Colonic mucosa (tissue), 4 donors: ENCODE data around the gene PML. TPM values are rescaled to one million over a fixed set of nuclear protein-coding genes. Genes with fewer than 3 reads are reported as not detected.

Source experiments
- DNase-seq: peaks from one replicate; pipeline ENCODE4 v3.0.0-alpha.2; 2020
- H3K27ac ChIP-seq: fragments of 200-600 bp; one replicate; pipeline ENCODE4 v1.8.0; 2021
- H3K27me3 ChIP-seq: fragments of 200-600 bp; one replicate; pipeline ENCODE4 v1.8.0; 2021
- H3K36me3 ChIP-seq: fragments of 200-600 bp; one replicate; pipeline ENCODE4 v1.8.0; 2021
- H3K4me1 ChIP-seq: fragments of 200-600 bp; one replicate; pipeline ENCODE4 v1.8.0; 2021; ENCODE audit warnings: mild to moderate bottlenecking
- H3K4me3 ChIP-seq: fragments of 200-600 bp; one replicate; pipeline ENCODE4 v1.8.0; 2021
- H3K9ac ChIP-seq, 2 donors: one replicate each; pipeline ENCODE4 v1.7.0; 2013; ENCODE audit warnings: control low read depth in 2 of 2, low read depth in 2 of 2, low read length in 2 of 2
- H3K9me3 ChIP-seq: fragments of 200-600 bp; one replicate; pipeline ENCODE4 v1.8.0; 2021
- intact Hi-C: fragments of 100-400 bp; cut with DNase I; formaldehyde crosslinking; loops from one replicate; pipeline ENCODE4 v1.14.1; 2022
- total RNA-seq, 2 donors: library from RNA; stranded (reverse); fragmentation: NEBNext Ultra II Directional in 1 of 2; extraction: Animal tissue kit (Norgen Biotek cat#: 25700) in 1 of 2; gene quantifications; one replicate each; pipeline ENCODE4 v1.2.1, GENCODE V29; 2021
- TF ChIP-seq, protein P1 (sequence below): fragments of 200-600 bp; IDR thresholded peaks from one replicate; pipeline ENCODE4 v1.8.0; 2022; ENCODE audit warnings: antibody characterized with exemption, mild to moderate bottlenecking
- donor health status: healthy.
- donor health status: DM: no; HTN: no; CAD: no.
- donor health status: DM: no; HTN: no; CAD: no.

The PML gene
- total RNA-seq, 2 donors from 2014 or later: 27.0 to 31.3 TPM

DNA sequence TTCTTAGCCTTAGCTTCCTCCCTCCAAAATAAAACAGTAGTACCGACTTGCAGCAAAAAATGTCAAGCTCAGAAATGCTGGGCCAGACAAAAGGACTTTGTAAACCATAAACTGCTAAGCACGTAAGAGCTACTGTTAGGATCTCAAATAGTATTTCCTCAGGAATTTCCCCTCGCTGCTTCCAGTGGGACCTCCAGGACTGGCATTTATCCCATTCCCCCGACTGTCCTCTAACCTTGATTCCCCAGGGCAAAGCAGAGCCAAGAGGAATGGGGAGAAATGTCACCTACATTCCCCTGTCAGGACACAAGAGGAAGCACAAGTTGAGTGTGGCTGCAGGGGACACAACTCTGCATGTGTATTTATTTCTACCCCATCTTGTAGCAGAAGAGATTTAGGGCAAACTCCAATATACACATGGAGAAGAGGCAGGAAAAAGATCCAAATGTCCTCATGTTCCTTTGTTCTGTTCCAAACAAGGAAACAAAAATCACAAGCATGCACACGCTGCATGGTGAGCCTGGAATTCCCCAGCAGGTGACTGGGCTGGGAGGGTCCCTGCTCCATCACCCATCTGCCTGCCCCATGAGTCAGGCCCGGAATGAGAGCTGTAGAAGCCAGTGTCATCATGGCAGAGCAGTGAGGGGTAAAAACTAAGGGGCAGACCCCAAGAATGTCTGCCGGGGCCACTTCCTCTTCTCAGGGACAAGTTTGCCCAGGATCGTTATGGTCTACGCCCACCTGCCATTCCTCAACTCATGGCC lies 6.7 kb upstream of the PML start:
- Histone ChIP-seq H3K27me3 (no peaks in the 10 kb centered on the region), H3K4me3 (no peak overlapping the region), H3K27ac (peak overlapping the region; percentile 23), H3K36me3 (no peaks in the 10 kb centered on the region), H3K9me3 (no peaks in the 10 kb centered on the region), H3K4me1 (peaks cover 26% of the 10 kb centered on the region), H3K9ac (peak overlapping the region in 1 of 2 donors; percentile 30)
- TF ChIP-seq, protein P1, sequence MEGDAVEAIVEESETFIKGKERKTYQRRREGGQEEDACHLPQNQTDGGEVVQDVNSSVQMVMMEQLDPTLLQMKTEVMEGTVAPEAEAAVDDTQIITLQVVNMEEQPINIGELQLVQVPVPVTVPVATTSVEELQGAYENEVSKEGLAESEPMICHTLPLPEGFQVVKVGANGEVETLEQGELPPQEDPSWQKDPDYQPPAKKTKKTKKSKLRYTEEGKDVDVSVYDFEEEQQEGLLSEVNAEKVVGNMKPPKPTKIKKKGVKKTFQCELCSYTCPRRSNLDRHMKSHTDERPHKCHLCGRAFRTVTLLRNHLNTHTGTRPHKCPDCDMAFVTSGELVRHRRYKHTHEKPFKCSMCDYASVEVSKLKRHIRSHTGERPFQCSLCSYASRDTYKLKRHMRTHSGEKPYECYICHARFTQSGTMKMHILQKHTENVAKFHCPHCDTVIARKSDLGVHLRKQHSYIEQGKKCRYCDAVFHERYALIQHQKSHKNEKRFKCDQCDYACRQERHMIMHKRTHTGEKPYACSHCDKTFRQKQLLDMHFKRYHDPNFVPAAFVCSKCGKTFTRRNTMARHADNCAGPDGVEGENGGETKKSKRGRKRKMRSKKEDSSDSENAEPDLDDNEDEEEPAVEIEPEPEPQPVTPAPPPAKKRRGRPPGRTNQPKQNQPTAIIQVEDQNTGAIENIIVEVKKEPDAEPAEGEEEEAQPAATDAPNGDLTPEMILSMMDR: no peak
- intact Hi-C loops: no loop called here
- DNase-seq: peak; percentile 34

DNA sequence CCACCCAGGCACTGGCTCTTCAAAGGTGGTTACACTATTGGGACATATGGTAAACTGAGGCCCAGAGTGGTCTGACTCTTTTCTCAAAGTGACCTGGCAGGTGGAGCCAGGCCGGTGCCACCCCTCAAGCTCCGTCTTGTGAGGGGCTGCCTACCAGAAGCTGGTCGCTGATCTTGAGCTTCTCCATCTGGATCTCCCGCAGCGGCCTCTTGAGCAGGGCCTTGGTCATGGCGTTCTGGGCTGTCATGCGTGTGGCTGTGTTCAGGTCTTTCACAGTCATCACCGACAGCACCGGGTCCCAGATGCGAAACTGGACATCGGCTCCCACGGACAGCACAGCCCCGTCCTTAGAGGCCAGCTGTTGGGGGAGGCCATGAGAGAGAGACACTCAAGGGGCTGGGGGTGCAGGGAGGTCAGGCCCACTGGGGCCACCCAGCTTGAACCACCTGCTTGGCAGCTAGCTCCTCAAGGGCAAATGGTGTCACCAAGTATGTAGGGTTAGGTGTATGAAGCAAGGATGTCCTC lies 6.0 kb upstream of the PML start:
- no peak overlapping the region for H3K4me3 ChIP-seq
- H3K9ac ChIP-seq: no peak overlapping the region
- DNase-seq: no peak
- no peaks in the 10 kb centered on the region for H3K27me3 ChIP-seq
- intact Hi-C loops: no loop called here
- peaks cover 21% of the 10 kb centered on the region for H3K4me1 ChIP-seq
- TF ChIP-seq, protein P1: no peak
- H3K36me3 ChIP-seq: no peaks in the 10 kb centered on the region
- H3K27ac ChIP-seq: peak overlapping the region; percentile 23
- H3K9me3 ChIP-seq: no peaks in the 10 kb centered on the region

GRCh38 chr15:73989001-73989798 lies 5.3 kb upstream of the PML start:
- Histone ChIP-seq H3K27me3 (no peaks in the 10 kb centered on the region), H3K4me1 (peaks cover 25% of the 10 kb centered on the region), H3K4me3 (no peak overlapping the region), H3K36me3 (no peaks in the 10 kb centered on the region), H3K9me3 (no peaks in the 10 kb centered on the region), H3K9ac (no peak overlapping the region), H3K27ac (peak overlapping the region; percentile 23)
- DNase-seq: no peak
- TF ChIP-seq, protein P1: no peak
- intact Hi-C loops: no loop called here

DNA sequence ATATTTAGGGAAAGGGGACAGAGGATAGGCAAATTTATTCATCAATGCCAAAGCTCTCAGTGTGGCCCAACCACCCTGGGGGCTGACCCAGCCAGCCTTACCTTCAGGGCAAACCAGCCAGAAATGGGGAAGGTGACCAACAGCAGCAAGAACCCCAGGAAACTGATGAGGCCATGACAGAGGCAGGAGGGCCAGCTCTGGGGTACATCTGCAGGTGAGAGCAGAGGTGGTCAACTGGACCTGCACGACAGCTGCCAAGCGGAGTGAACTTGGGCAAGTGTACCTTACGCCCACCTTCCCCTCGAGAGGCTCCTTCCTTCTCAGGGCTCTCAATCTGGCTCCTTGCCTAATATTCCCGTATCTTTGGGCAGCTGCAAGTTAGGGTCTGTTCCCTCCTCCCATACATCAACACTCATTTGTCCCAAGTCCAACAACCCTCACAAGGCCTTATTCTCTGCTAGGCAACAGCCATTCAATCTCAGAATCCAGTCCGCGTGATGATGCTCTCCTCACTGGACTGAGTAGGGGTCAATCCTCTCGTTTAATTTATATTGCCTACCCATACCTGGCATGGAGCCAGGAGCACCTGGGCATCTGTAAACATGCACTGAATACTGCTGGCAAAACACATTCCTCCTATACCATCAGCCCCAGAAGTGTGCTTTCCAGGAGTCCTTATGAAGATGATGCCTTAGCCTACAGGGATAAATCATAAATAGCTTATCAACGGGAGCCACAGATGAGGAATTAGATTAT lies 4.1 kb upstream of the PML start:
- DNase-seq: no peak
- Histone ChIP-seq H3K4me1 (peaks cover 25% of the 10 kb centered on the region), H3K4me3 (no peak overlapping the region), H3K9me3 (no peaks in the 10 kb centered on the region), H3K36me3 (no peaks in the 10 kb centered on the region), H3K27me3 (no peaks in the 10 kb centered on the region), H3K27ac (peak overlapping the region; percentile 74), H3K9ac (no peak overlapping the region)
- TF ChIP-seq, protein P1: no peak
- intact Hi-C loops: no loop called here

DNA sequence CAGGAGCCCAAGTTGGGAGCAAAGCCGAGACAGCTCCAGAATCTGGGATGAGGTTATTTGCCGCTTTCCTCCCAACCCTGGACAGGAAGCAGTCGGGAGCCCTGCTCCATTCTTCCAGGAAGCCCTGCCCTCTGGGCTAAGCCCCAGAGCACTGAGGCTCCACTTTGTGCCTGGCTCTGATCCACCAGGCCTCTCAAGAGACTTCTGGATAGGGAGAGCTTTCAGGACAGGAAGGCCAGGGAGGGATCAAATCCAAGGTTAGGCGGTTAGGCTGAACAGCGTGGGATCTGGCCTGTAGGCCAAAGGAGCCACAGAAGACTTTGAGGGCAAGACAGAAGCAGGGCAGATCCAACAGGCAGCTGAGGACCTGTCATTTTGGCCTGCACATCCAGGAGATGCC lies 3.3 kb upstream of the PML start:
- no peaks in the 10 kb centered on the region for H3K36me3 ChIP-seq
- intact Hi-C loops: no loop called here
- no peaks in the 10 kb centered on the region for H3K27me3 ChIP-seq
- peak overlapping the region; percentile 84 for H3K4me3 ChIP-seq
- H3K27ac ChIP-seq: peak overlapping the region; percentile 74
- H3K4me1 ChIP-seq: peaks cover 25% of the 10 kb centered on the region
- TF ChIP-seq, protein P1: no peak
- peak overlapping the region; percentile 67 to 80 for H3K9ac ChIP-seq
- no peaks in the 10 kb centered on the region for H3K9me3 ChIP-seq
- DNase-seq: peak; percentile 57
